Fibroblast of skin of left biceps (primary cell): Measurements from ENCODE around the gene EBP.

Experiments used
- DNase-seq, 2 experiments: peaks; one replicate each; pipeline ENCODE4 v3.0.0-alpha.2; 2013; ENCODE audit warnings: low read depth in 2 of 2

EBP gene

DNA sequence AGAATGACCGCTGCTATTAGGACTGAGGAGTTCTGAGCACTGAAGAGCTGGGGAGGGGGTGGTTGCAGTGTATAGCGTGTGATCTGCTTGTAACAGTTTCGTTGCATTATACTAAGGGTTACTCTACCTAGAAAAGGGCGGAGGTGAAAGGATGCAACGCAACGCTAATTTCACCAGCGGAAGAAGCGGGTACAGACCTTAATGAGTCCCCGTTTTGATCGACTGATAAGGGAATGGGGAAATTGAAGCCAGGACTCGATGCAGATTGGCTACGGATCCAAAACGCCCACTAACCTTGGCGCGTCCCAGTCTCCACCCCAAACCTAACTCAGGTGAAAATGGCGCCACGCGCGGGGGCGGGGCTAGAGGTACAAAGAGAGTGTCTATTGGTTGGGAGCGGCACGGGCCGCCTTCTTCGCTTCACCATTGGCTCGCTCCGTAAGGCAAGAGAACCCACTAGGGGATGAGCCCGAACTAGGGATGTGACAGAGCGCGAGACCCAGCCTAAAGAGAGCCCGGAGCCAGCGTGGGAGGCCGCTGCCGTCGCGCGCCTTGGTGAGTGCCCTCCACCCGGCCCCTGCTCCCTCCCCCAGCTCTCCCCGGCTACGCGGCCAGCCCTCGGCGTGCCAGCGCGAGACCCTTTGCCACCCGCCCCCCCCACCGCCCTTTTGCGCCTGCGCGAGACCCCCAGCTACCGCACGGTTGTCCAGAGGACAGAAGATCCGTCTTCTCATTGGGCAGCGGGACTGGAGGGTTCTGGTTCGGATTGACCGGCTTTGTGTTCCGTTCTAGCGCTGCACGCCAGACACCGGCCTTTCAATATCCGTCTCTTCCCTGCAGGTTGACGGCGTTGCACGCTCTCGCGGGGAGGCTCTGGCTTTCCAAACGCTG is at the start of gene EBP:
Gene EBP, plus strand, starts transcription at position 456 of the 891 bp plus-strand sequence. CDS start 1,964 bp downstream, outside the sequence.
- DNase-seq: peak; percentile 51 to 53

DNA sequence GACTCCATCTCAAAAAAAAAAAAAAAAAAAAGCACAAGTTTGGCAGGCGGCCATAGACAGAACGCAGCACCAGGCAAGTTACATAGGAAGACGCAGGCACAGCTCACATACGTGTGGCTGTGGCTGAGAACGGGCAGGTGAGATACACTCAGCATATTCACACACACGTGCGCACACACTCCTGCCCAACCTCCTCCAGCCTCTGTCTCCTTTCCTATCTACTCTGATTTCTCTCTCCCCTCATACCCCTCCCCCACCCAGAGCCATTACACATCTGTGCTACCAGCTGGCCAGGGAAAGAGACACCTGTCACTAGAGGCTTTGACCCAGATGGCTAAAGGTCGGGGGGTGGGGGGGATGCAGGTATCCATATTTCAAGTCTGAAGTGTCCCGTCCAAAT is 49.4 kb upstream of the EBP start:
- no peak for DNase-seq

DNA sequence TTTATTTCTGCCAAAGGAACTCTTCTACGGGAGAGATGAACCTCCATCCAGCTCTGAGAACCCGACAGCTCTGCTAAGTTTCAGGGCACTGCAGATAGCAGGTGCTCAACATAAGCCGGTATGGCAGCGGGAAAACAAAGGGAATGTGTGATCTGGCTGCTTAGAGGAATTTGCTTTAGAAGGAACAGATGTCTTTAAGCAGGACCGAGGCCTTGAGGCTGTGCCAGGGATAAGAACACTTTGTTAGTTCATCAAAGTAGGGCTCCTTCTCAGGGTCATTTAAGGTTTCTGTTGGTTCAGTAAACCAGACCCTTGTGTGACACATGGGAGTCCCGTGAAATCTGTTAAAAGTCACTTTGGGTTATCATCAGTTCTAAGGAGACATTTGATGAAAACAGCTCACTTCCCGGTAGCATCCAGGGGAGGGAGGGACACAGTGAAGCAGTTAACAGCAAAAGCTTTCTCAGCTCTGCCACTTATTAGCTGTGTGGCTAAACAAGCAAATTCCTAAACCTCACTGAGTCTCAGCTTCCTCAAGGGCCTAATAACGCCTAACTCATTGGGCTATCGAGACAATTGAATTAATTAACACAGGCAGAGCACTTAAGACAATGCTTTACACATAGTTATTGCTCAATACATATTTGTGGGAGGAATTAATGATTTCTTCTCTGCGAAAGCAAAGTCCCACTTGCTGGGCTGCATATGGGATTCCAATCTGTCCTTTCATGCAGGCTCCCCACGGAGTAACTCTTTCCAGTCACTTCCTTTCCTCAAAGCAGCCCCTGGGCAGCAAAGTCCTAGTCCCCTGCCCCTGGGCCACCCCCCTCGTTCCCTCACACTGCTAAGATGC is 48.5 kb upstream of the EBP start:
- no peak for DNase-seq

DNA sequence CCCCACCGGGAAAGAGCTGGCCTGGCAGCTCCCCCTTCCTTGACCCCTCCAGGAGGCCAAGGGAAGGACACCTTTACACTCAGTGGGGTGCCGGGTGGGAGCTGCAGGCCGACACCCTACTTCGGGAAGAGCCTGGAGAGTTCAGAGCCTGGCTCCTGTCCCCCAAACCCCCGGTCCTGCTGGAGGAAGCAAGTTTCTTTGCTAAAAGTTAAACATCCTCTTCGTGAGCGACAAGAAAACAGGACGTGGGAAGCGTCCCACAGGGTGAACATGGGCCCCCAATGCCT is 48.0 kb upstream of the EBP start:
- no peak for DNase-seq

DNA sequence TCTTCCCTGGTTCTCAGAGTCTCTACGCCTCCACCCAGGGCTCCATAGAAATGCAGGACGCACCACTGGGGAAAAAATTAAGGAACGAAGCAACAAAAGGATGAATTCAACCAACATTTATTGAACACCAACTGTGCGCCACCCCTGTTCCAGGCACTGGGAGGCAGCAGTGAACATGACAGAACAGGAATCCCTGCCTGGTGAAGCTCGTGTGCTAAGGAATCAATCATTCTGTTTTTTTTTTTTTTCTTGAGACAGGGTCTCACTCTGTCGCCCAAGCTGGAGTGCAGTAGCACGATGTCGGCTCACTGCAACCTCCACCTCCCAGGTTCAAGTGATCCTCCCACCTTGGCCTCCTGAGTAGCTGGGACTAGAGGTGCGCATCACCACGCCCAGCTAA is 47.5 kb upstream of the EBP start:
- DNase-seq: no peak

DNA sequence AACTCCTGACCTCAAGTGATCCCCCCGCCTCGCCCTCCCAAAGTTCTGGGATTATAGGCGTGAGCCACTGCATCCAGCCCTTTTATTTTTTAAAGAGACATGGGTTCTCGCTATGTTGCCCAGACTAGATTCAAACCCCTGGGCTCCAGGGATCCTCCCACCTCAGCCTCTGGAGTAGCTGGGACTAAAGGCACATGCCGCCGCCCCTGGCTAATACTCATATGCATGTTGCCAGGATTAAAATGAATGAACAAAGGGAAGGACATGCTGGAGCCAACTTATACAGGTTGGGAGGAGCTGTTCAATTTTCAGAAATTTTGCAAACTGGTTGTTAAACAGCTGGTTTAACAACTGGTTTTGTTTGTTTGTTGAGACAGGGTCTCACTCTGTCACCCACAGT is 47.0 kb upstream of the EBP start:
- DNase-seq: no peak

DNA sequence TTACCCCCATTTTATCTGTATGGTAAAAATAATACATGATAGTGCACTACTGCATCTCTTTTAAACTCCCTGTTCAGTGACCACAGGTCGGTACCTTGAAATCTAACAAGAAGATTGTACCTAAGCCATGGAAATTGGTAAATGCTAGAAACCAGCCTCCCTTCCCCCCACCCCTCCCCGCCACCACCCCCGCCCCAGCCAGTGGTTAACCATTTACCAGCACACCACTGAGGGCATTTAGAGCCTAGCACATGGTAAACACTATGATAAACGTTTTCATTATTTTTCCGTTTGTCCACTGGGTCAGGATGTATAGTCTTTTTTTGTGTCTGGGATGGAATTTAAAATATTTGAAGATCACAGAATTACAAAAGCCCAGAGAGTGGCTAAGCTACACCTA is 46.3 kb upstream of the EBP start:
- no peak for DNase-seq

DNA sequence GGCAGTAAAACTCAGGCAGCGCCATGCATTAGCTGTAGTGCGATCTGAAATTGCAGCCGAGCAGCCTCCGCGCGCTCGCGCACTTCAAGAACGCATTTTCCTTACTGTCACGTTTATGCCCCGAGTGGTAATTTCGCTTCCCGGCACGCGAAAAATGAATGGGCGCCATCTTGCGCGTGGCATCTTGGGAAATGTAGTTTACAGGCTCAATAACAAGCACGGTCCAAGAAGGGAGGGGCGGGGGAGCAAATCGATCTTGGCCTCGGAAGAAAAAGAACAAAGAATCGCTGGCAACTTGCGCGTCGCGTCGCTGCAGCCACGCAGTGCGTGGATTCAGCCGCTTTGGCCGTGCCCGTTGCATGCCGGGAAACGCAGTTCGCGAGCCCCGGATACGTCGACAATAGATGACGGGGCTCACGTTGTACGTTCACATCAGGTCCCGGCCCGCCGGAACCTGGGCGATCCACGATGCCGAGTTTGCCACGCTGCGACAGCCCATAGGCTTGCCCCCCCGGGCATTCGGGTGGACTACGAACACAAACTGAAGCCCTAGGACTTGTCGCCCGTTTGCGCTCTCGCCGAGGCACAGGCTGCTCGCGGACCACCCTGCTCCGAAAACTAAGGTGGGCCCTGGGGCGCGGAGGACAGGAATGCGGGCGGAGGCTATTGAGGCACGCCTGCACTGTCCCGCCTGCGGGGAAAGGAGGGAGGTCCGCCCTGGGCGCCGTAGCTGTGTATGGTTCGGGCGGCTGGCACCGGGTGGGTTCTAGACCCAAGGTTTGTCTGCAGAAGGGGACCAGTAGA is 45.6 kb upstream of the EBP start, which contains the start of gene FTSJ1:
Gene FTSJ1, plus strand, starts transcription at position 426 of the 804 bp plus-strand sequence. CDS start 1,849 bp downstream, outside the sequence.
- peak; percentile 75 to 81 for DNase-seq

DNA sequence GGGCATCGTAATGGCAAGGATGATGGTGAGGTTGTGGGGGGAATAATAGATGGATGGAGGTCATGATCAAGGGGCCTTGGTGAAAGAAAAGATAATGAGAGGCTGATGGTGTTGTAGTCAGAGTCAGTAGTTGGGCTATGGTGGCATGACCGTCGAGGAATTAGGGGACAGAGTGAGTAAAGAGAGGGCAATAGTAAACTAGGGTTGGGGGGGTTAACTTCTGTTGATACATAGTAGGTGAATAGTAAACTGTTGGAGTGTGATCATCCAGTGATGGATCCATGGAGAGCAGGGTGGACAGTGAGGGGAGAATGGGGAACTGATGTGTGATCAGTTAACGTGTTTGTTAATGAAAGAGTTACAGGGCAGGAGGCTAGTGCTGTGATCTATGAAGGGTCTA is 44.7 kb upstream of the EBP start:
- no peak for DNase-seq

DNA sequence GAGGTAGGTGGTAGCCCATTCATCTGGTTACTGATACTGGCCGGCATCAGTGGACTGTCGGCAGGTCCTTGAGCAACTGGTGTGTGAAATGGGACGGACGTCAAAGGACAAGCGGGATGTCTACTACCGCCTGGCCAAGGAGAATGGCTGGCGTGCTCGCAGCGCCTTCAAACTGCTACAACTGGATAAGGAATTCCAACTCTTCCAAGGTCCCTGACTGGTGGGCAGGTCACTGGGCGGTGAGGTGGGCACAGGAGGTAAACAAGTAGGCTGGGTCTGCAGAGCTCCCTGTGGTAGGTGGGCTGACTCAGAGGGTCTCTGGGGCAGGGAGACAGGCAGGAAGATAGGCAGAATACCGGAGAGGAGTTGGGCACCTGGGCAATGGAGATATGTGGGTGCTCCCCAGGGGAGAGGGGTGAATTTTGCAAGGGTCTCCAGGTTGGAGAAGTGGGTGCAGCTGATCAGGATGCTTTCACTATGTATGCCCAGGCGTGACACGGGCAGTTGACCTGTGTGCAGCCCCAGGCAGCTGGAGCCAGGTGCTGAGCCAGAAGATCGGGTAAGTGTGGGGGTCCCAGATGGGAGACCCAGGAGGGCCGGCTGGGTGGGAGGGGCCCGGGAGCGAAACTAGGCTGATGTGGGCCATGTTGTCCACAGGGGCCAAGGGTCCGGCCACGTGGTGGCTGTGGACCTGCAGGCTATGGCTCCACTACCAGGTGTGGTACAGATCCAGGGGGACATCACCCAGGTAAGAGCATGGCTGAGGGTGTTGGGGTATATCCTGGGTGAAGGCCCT is 43.5 kb upstream of the EBP start:
- DNase-seq: no peak

DNA sequence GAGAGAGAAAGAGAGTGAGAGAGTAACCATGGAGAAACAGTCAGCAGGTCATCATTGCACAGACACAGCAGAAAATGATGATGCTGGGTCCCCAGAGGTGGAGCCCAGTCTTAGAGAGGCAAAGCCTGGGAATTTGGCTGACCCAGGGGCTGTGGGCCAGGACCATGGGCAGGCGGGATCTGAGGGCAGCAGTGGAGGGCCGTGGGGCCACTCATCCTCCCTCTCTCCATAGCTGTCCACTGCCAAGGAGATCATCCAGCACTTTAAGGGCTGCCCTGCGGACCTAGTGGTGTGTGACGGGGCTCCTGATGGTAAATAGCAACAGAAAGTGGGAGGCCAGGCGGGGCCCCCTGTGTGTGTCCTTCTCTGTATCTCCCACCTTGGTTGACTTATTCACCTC is 42.8 kb upstream of the EBP start:
- DNase-seq: no peak

DNA sequence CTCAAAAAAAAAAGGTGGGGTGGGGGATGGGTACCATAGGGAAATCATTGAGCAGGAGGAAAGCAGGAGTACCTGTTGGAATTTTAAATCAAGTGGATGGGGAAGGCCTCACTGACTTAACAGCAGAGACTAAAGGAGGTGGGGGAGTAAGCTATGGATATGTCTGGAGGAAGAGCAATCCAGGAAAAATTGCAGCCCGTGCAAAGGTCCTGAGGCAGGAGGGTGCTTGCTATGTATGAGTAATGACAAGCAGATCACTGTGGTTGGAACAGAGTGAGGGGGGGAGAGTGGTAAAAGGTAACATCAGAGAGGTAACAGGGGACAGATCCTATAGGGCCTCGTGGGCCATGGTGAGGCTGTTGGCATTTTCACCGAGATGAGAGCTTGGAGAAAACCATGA is 41.5 kb upstream of the EBP start:
- DNase-seq: no peak

DNA sequence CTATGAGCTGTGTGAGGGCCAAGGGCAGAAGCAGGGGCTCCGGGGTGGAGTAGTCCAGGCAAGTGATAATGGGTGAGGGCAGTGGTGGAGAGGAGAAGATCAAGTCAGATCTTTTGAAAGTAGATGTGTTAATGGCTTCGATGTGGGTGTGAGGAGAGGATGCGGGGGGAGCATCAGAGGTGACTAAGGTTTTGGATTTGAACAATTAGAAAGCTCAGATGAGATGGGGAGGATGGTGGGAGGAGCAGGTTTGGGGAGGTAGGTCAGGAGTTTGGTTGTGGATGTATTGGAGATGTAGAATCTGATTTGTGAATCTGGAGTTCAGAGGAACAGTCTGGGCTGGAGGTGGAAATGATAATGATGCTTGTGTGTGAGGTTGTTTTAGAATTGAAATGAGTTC is 41.0 kb upstream of the EBP start:
- no peak for DNase-seq

DNA sequence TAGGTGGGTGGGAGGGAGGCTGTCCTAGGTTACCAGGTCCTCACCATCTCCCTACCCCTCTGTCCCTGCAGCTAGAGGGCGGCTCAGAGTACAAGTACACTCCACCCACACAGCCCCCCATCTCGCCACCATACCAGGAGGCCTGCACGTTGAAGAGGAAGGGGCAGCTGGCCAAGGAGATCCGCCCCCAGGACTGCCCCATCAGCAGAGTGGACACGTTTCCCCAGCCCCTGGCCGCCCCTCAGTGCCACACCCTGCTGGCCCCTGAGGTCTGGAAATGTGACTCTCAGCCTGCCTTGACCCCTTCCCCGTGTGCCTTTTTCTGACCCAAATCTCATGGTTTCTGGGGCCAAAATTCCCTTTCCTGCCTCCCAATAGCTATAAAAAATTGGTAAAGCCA is 39.1 kb upstream of the EBP start:
- DNase-seq: no peak

DNA sequence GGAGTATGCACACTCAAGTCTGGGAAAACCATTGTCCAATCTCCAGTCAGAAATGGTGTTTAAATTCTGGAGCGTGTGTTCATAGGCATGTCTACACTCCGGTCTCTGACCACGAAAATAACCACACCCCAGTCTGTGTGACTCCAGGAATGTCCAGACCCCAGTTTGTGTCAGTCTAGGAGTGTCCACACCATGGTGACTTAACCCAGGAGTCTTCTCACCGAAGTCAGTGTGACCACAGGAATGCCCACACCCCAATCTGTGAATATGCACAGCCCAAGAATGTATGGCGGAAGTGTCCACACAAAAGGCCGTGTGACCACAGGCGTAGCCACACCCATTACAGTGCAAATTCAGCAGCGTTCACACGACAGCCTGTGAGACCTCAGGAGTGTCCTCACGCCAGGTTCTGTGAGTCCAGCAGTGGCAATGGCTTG is 34.2 kb upstream of the EBP start:
- DNase-seq: peak; percentile 35 to 53

DNA sequence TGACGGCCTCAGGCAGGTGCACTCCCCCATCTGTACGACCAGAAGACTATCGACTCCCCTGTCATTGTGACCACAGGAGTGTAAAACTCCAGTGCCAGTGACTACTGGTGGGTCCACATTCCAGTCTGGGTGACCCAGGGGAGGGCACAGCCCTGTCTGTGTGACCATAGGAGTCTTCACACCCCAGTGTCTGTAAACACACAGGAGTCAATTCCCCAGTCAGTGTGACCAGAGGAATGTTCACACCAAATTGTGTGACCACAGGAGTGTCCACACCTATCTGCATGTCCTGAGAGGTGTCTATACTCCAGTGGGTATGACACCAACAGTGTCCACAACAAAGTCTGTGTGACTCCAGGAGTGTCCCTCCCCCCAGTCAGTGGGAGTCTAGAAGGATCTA is 33.6 kb upstream of the EBP start:
- DNase-seq: no peak

DNA sequence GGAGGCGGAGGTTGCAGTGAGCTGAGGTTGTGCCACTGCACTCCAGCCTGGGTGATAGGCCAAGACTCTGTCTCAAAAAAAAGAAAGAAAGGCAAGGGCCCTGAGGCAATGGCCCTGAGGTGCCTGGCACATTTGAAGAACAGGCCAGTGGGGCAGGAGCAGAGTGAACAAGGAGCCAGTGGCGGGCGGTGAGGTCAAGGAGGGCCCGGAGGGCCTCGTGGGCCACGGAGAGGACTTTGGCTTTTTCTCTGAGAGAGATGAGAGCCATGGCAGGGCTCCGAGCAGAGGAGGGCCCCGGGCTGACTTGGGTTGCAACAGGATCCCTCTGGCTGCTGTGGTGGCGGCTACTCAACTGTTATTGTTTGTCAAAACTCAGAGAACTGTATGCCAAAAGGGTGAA is 32.3 kb upstream of the EBP start:
- no peak for DNase-seq

DNA sequence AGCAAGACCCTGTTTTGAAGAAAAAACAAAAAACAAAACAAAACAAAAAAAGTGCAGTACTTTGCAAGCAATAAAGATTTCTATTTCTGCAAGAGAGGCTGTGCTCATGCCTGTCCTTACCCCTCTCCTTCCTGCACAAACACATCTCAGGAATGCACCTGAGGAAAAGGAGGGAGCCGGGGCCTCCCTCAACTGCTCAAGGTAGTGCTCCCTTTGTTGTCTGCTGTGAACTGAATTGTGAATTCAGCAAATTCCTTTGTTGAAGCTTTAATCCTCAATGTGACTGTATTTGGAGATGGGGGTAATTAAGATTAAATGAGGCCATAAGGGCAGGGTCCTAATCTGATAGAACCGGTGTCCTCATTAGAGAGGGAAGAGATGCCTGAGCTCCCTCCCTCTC is 31.7 kb upstream of the EBP start:
- no peak for DNase-seq

DNA sequence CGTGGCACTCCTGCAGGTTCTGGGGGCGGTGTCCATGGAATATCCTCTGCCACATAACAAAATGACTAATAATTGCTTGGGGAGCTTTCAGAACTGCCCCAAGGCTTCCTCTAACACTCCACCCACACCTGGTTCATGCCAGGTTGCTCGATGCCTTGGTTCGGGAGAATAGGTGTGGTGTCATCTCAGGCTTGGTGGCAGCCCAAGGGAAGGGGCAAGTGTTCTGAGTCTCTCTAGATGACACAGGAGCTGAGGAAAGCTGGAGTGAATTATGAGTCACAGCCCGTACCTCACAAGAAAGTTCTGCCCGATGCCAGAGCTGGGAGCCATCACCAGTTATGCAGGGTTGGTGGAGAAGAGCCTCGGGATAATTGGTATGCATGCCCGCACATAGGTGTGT is 30.9 kb upstream of the EBP start:
- no peak for DNase-seq

DNA sequence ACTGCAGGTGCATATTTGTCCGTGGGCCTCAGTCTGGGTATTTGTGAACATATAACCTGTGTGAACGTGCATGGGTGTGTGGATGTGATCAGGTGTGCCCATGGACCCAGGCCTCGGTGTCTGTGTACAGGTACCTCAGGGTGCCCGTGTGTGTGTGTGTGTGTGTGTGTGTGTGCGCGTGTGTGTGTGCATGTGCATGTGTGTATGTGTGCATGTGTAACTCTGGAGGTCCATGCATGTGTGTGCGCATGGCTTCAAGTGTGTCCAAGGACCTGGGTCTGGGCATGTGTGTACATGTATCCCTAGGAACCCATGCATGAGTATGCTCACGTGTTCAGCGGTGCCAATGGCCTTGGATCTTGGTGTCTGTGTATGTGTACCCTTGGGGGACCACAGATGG is 29.8 kb upstream of the EBP start:
- no peak for DNase-seq

DNA sequence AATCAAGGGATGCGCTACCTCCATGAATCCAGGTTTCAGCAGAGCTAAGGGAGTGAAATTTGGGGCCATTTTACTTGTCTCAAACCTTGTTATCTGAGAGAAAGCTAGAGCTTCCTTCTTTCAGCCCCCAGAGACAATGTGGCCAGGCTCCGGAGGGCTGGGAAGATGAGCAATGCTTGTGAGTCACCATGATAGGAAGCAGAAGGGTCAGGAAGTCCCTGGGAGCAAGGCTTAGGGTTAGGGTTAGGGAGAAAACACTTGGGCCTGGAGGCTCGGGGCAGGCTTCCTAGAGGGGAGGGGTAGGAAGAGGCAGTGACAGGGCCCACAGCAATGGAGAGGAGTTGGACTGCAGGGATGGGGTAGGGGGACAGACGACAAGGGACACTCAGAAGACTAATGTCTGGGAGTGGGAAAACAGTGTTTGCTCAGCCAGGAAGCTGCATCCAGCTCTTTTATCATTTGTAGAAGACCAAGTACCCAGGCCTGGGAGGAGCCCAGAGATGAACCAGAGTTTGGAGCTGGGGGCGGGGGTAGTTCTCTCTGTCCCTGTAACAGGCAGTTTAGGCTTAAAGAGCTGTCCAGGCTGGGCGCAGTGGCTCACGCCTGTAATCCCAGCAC is 29.2 kb upstream of the EBP start:
- no peak for DNase-seq
